ENCODE measurements around the gene SPATA24. TPM values are rescaled to one million over a fixed set of nuclear protein-coding genes. Genes with fewer than 3 reads are reported as not detected.

The SPATA24 gene
- total RNA-seq, 1 experiment from 2014 or later = 1.4 TPM

DNA sequence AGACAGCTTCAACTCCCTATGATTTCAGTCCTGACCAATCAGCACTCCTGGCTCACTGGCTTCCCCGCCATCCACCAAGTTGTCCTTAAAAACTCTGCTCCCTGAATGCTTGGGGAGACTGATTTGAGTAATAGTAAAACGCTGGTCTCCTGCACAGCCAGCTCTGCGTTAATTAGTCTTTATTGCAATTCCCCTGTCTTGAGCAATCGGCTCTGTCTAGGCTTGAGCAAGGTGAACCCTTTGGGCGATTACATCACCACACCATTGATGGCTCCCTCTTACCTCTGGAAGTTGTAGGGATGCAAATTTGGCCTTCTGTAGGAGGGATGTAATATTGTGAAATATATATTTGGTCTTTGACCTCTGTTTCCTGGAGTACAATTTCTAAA, 17.8 kb downstream of the SPATA24 start:
- H3K4me1 ChIP-seq (ENCODE audit: insufficient read depth, low read length) = peaks cover 12% of the 10 kb centered on the region
- CTCF ChIA-PET = no interaction called here
- no TSS peak for BruUV-seq (replicated peaks)
- TF ChIP-seq EZH2 (IDR thresholded peaks at IDR 0.05; ENCODE audit: low read length, unreplicated experiment) (no peak), EZH2phosphoT487 (IDR thresholded peaks at IDR 0.05; ENCODE audit: borderline replicate concordance, low read length) (no peak)
- TF ChIP-seq, protein P1, sequence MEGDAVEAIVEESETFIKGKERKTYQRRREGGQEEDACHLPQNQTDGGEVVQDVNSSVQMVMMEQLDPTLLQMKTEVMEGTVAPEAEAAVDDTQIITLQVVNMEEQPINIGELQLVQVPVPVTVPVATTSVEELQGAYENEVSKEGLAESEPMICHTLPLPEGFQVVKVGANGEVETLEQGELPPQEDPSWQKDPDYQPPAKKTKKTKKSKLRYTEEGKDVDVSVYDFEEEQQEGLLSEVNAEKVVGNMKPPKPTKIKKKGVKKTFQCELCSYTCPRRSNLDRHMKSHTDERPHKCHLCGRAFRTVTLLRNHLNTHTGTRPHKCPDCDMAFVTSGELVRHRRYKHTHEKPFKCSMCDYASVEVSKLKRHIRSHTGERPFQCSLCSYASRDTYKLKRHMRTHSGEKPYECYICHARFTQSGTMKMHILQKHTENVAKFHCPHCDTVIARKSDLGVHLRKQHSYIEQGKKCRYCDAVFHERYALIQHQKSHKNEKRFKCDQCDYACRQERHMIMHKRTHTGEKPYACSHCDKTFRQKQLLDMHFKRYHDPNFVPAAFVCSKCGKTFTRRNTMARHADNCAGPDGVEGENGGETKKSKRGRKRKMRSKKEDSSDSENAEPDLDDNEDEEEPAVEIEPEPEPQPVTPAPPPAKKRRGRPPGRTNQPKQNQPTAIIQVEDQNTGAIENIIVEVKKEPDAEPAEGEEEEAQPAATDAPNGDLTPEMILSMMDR (conservative IDR thresholded peaks at IDR 0.05; ENCODE audit: low read depth, low read length) = no peak
- POLR2A ChIA-PET (ENCODE audit: unreplicated experiment) = no interaction called here
- H3K4me3 ChIP-seq (ENCODE audit: low read length) = no peak overlapping the region
- H3F3A ChIP-seq (ENCODE audit: low read length, unreplicated experiment) = no peaks in the 10 kb centered on the region
- no peaks in the 10 kb centered on the region for H4K20me1 ChIP-seq (ENCODE audit: low read length)
- H3K9me2 ChIP-seq (replicated peaks; ENCODE audit: low read length) = no peaks in the 10 kb centered on the region
- no peak for ATAC-seq
- intact Hi-C loops (cut with micrococcal nuclease) = no loop called here
- H3K27me3 ChIP-seq (ENCODE audit: low read length) = no peaks in the 10 kb centered on the region
- H2AFZ ChIP-seq (ENCODE audit: low read length) = no peak overlapping the region
- no peak overlapping the region for H3K27ac ChIP-seq (ENCODE audit: low read length)
- DNase-seq = no peak
- H3K9ac ChIP-seq (ENCODE audit: low read length) = no peak overlapping the region
- no peak overlapping the region for H3K4me2 ChIP-seq (ENCODE audit: low read length)
- H3K9me3 ChIP-seq (ENCODE audit: low read length) = no peaks in the 10 kb centered on the region
- H3K36me3 ChIP-seq (ENCODE audit: low read depth, low read length) = no peaks in the 10 kb centered on the region
- H3K79me2 ChIP-seq (ENCODE audit: low read length) = peaks cover 9% of the 10 kb centered on the region

DNA sequence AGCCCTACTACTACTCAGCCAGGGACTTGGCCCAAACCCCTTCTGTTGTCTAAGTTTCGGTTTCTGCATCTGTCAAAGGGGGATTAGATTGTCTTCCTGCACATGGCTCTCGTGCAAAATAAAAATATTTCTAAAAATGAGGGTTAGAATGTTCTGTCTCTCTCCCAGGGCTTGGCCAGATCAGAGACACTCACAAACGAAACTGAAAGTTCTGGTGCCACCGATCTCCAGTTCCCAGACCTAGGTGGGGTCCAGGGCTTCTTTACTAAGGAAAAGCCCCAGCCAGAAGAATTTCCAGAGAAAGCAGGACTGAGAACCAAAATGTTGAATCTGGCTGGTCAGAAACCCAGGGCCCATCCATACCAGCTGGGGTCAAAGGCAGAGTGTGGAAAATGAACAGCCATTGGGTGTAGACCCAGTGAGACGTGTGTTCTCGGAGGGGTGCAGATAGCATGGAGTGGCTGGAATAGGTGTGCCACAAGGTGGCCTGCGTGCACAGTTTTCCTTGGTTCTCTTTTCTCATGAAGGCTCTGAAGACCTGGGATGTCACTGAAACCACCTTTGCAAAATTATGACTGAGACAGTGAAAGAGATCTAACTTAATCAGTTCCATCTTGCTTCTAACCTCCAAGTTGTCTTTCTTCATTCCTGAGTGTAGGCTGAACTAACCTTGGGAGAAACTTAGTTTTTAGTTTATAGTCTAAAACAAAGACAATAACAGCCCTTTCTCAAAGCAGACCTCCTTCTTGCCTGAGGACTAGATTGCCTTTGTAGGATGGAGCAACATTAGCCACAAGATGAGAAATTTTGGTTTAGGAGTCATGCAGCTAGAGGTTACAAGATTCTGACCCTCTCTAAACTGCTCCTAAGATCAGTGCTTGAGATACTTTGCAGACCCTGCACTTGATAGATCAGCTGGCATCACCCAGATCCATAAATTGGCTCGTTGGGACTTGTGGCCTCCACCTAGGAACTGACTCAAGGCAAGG, 18.5 kb downstream of the SPATA24 start:
- no peak overlapping the region for H2AFZ ChIP-seq (ENCODE audit: low read length)
- CTCF ChIA-PET = no interaction called here

More for the DNA sequence above, 18.5 kb downstream of the SPATA24 start:
- Histone ChIP-seq H3K9ac (ENCODE audit: low read length) (no peak overlapping the region), H3K27me3 (ENCODE audit: low read length) (no peaks in the 10 kb centered on the region), H3K4me2 (ENCODE audit: low read length) (no peak overlapping the region), H3K4me1 (ENCODE audit: insufficient read depth, low read length) (peaks cover 5% of the 10 kb centered on the region), H4K20me1 (ENCODE audit: low read length) (no peaks in the 10 kb centered on the region), H3F3A (ENCODE audit: low read length, unreplicated experiment) (no peaks in the 10 kb centered on the region), H3K27ac (ENCODE audit: low read length) (no peak overlapping the region), H3K4me3 (ENCODE audit: low read length) (no peak overlapping the region), H3K36me3 (ENCODE audit: low read depth, low read length) (no peaks in the 10 kb centered on the region), H3K9me3 (ENCODE audit: low read length) (no peaks in the 10 kb centered on the region), H3K79me2 (ENCODE audit: low read length) (0 out of 2 replicates have a peak, but pooled peaks cover 2% of the 10 kb centered on the region), H3K9me2 (replicated peaks; ENCODE audit: low read length) (no peaks in the 10 kb centered on the region)
- DNase-seq (no peak), ATAC-seq (no peak; the same call in 1 of the 2 replicates)
- intact Hi-C loops (cut with micrococcal nuclease) = no loop called here
- POLR2A ChIA-PET (ENCODE audit: unreplicated experiment) = no interaction called here
- BruUV-seq (replicated peaks) = no TSS peak
- TF ChIP-seq EZH2phosphoT487 (IDR thresholded peaks at IDR 0.05; ENCODE audit: borderline replicate concordance, low read length) = no peak
- TF ChIP-seq, protein P1 (conservative IDR thresholded peaks at IDR 0.05; ENCODE audit: low read depth, low read length) = peak; percentile 34; the same call in 1 of the 2 replicates
